ENCODE results near the gene FAM83F.

DNA sequence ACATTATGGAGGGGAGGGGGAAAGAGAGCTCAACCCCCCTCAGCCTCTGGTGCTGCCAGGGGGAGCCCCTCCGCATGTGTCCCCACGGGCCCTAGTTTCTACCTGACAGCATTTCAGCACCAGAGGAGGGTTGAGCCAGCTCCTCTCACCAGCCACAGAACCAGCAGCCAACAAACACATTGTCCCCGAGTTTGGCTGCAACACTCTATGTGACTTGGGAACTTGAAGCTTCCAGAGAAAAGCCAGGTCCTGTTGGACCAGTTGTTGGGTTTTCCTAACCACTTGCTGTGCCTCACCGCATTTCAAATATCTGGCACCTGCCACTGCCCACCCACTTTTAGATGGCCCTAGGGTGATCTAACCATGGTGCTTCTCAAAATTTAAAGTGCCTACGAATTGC, 21.1 kb upstream of the FAM83F start:
- TF ChIP-seq REST (IDR thresholded peaks at IDR 0.05; ENCODE audit: insufficient read depth in 1 of 2, low read depth in 2 of 2, low read length in 2 of 2), result no peak
- TF ChIP-seq POLR2AphosphoS5 (IDR thresholded peaks at IDR 0.05; ENCODE audit: low read depth, low read length), result no peak
- TF ChIP-seq TAF1 (IDR thresholded peaks at IDR 0.05; ENCODE audit: borderline replicate concordance, insufficient read depth, low read length), result no peak
- TF ChIP-seq SIN3A (IDR thresholded peaks at IDR 0.05; ENCODE audit: borderline replicate concordance, insufficient read depth, low read length), result no peak

All from PFSK-1 (cell line).